Peyer's patch (tissue), 4 donors: ENCODE data around the gene CPB2. TPM values are rescaled to one million over a fixed set of nuclear protein-coding genes. Genes with fewer than 3 reads are reported as not detected.

Experiments used
- DNase-seq, 3 donors: peaks; one replicate each; pipeline ENCODE4 v3.0.0-alpha.2; 2017 to 2019
- H3K27ac ChIP-seq, 4 donors: fragments of 200-600 bp; sonication (generic); one replicate each; pipeline ENCODE4 v1.5.1; 2016 to 2019
- H3K27me3 ChIP-seq, 2 donors: fragments of 200-600 bp; sonication (generic); one replicate each; pipeline ENCODE4 v1.5.1; 2019
- H3K36me3 ChIP-seq, 3 donors: fragments of 200-600 bp; sonication (generic); one replicate each; pipeline ENCODE4 v1.5.1; 2016 to 2019
- H3K4me1 ChIP-seq, 4 donors: fragments of 200-600 bp; sonication (generic); one replicate each; pipeline ENCODE4 v1.5.1; 2016 to 2019
- H3K4me3 ChIP-seq, 4 donors: fragments of 200-600 bp; sonication (generic); 1 replicate in 3 of 4; 2 replicates in 1 of 4; pipeline ENCODE4 v1.5.1; 2016 to 2019; ENCODE audit warnings: mild to moderate bottlenecking in 1 of 4
- H3K9me3 ChIP-seq, 4 donors: fragments of 200-600 bp; sonication (generic); one replicate each; pipeline ENCODE4 v1.5.1; 2016 to 2019; ENCODE audit warnings: mild to moderate bottlenecking in 1 of 4
- CTCF ChIP-seq, 6 experiments: fragments of 450-650 bp in 4 of 6; fragments of 200-600 bp in 2 of 6; sonication (generic) in 1 of 6; IDR thresholded peaks; one replicate each; pipeline ENCODE4 v1.5.1; 2017 to 2019; ENCODE audit warnings: antibody characterized with exemption in 6 of 6, mild to moderate bottlenecking in 3 of 6, moderate library complexity in 1 of 6
- POLR2A ChIP-seq, 2 donors: fragments of 450-650 bp; IDR thresholded peaks; one replicate each; pipeline ENCODE4 v1.5.1; 2017; ENCODE audit warnings: antibody characterized with exemption in 2 of 2, mild to moderate bottlenecking in 2 of 2, moderate library complexity in 2 of 2
- total RNA-seq, 4 donors: library from RNA; depleted of rRNA; stranded (reverse); fragments of >200 nt; gene quantifications; one replicate each; pipeline ENCODE4 v1.1.0, GENCODE V29; 2016

Gene CPB2
- total RNA-seq, 4 donors from 2014 or later = not detected

- no peak for DNase-seq
- no peaks in the 10 kb centered on the region for H3K9me3 ChIP-seq
- no peak overlapping the region for H3K27ac ChIP-seq
- no peaks in the 10 kb centered on the region for H3K4me1 ChIP-seq
- H3K4me3 ChIP-seq = no peak overlapping the region
- H3K36me3 ChIP-seq = peaks cover 0 to 31% (median 0%) of the 10 kb centered on the region in 3 donors
- H3K27me3 ChIP-seq = no peaks in the 10 kb centered on the region
- TF ChIP-seq POLR2A (IDR thresholded peaks at IDR 0.05) (no peak), CTCF (IDR thresholded peaks at IDR 0.05) (no peak)
Measured at GRCh38 chr13:46022481-46022880, 82.4 kb downstream of the CPB2 start.

GRCh38 chr13:46016216-46016615 lies 88.6 kb downstream of the CPB2 start:
- H3K4me3 ChIP-seq = no peak overlapping the region
- H3K27me3 ChIP-seq = no peaks in the 10 kb centered on the region
- no peak for DNase-seq
- H3K27ac ChIP-seq = no peak overlapping the region
- no peaks in the 10 kb centered on the region for H3K9me3 ChIP-seq
- H3K4me1 ChIP-seq = no peaks in the 10 kb centered on the region
- peaks cover 0 to 51% (median 0%) of the 10 kb centered on the region in 3 donors for H3K36me3 ChIP-seq
- no peak for TF ChIP-seq CTCF (IDR thresholded peaks at IDR 0.05)
- TF ChIP-seq POLR2A (IDR thresholded peaks at IDR 0.05) = no peak

GRCh38 chr13:46015366-46015765 lies 89.5 kb downstream of the CPB2 start:
- H3K36me3 ChIP-seq = peaks cover 0 to 59% (median 0%) of the 10 kb centered on the region in 3 donors
- no peaks in the 10 kb centered on the region for H3K27me3 ChIP-seq
- no peak for DNase-seq
- H3K27ac ChIP-seq = no peak overlapping the region
- no peak overlapping the region for H3K4me3 ChIP-seq
- no peaks in the 10 kb centered on the region for H3K4me1 ChIP-seq
- no peaks in the 10 kb centered on the region for H3K9me3 ChIP-seq
- TF ChIP-seq CTCF (IDR thresholded peaks at IDR 0.05) = no peak
- TF ChIP-seq POLR2A (IDR thresholded peaks at IDR 0.05) = no peak

GRCh38 chr13:46012404-46012803 lies 92.4 kb downstream of the CPB2 start:
- H3K9me3 ChIP-seq = no peaks in the 10 kb centered on the region
- H3K27ac ChIP-seq = no peak overlapping the region
- no peaks in the 10 kb centered on the region for H3K4me1 ChIP-seq
- TF ChIP-seq CTCF (IDR thresholded peaks at IDR 0.05) = no peak
- no peak for TF ChIP-seq POLR2A (IDR thresholded peaks at IDR 0.05)
- H3K4me3 ChIP-seq = no peak overlapping the region
- DNase-seq = no peak
- H3K36me3 ChIP-seq = peaks cover 0 to 61% (median 0%) of the 10 kb centered on the region in 3 donors
- H3K27me3 ChIP-seq = no peaks in the 10 kb centered on the region

GRCh38 chr13:46010148-46010547 lies 94.7 kb downstream of the CPB2 start:
- no peak overlapping the region for H3K27ac ChIP-seq
- no peak for TF ChIP-seq POLR2A (IDR thresholded peaks at IDR 0.05)
- TF ChIP-seq CTCF (IDR thresholded peaks at IDR 0.05) = no peak
- H3K4me1 ChIP-seq = no peaks in the 10 kb centered on the region
- H3K4me3 ChIP-seq = no peak overlapping the region
- no peaks in the 10 kb centered on the region for H3K27me3 ChIP-seq
- H3K9me3 ChIP-seq = no peaks in the 10 kb centered on the region
- H3K36me3 ChIP-seq = peaks cover 0 to 67% (median 0%) of the 10 kb centered on the region in 3 donors
- no peak for DNase-seq

GRCh38 chr13:46008631-46009030 lies 96.2 kb downstream of the CPB2 start:
- Histone ChIP-seq H3K27ac (no peak overlapping the region), H3K36me3 (peaks cover 0 to 67% (median 0%) of the 10 kb centered on the region in 3 donors), H3K4me3 (no peak overlapping the region), H3K4me1 (no peaks in the 10 kb centered on the region), H3K9me3 (no peaks in the 10 kb centered on the region), H3K27me3 (no peaks in the 10 kb centered on the region)
- TF ChIP-seq POLR2A (IDR thresholded peaks at IDR 0.05) = no peak
- TF ChIP-seq CTCF (IDR thresholded peaks at IDR 0.05) = no peak
- no peak for DNase-seq
